Transverse colon (tissue), 4 donors: ENCODE results near the gene TBC1D16. TPM values are rescaled to one million over a fixed set of nuclear protein-coding genes. Genes with fewer than 3 reads are reported as not detected.

Source experiments
- DNase-seq: peaks from one replicate; pipeline ENCODE4 v3.0.0-alpha.2; 2019
- H3K27ac ChIP-seq, 4 donors: fragments of 200-600 bp; sonication (generic); 2 replicates each; pipeline ENCODE4 v1.5.1; 2016 to 2018; ENCODE audit warnings: inconsistent platforms in 4 of 4
- H3K27me3 ChIP-seq: fragments of 200-600 bp; sonication (generic); 2 replicates; pipeline ENCODE4 v1.5.1; 2017; ENCODE audit warnings: inconsistent platforms
- H3K36me3 ChIP-seq, 4 donors: fragments of 200-600 bp; sonication (generic); 2 replicates each; pipeline ENCODE4 v1.5.1; 2017 to 2019; ENCODE audit warnings: inconsistent platforms in 4 of 4
- H3K4me1 ChIP-seq, 4 donors: fragments of 200-600 bp; sonication (generic); 2 replicates each; pipeline ENCODE4 v1.5.1; 2017 to 2020; ENCODE audit warnings: inconsistent platforms in 4 of 4
- H3K4me3 ChIP-seq, 4 donors: fragments of 200-600 bp; sonication (generic); 1 replicate in 1 of 4; 2 replicates in 3 of 4; pipeline versions ENCODE4 v1.5.1 to v1.6.1; 2017 to 2019; ENCODE audit warnings: inconsistent platforms in 4 of 4
- H3K9me3 ChIP-seq, 2 donors: fragments of 200-600 bp; sonication (generic); 2 replicates each; pipeline ENCODE4 v1.5.1; 2017 to 2019; ENCODE audit warnings: inconsistent platforms in 2 of 2
- CTCF ChIP-seq, 5 experiments: fragments of 200-600 bp in 3 of 5; fragments of 450-650 bp in 2 of 5; sonication (generic) in 3 of 5; IDR thresholded peaks; 1 replicate in 2 of 5; 2 replicates in 3 of 5; pipeline ENCODE4 v1.5.1; 2016 to 2017; ENCODE audit warnings: antibody characterized with exemption in 5 of 5, inconsistent platforms in 3 of 5, mild to moderate bottlenecking in 2 of 5, moderate library complexity in 1 of 5
- EP300 ChIP-seq: sonication (generic); formaldehyde crosslinking; IDR thresholded peaks from one replicate; pipeline ENCODE4 v1.6.1; 2017; ENCODE audit warnings: antibody characterized with exemption, low read depth
- POLR2A ChIP-seq: fragments of 450-650 bp; IDR thresholded peaks from one replicate; pipeline ENCODE4 v1.6.1; 2016; ENCODE audit warnings: antibody characterized with exemption, mild to moderate bottlenecking, moderate library complexity
- POLR2AphosphoS5 ChIP-seq, 3 donors: sonication (generic); formaldehyde crosslinking; IDR thresholded peaks; one replicate each; pipeline ENCODE4 v1.6.1; 2016; ENCODE audit warnings: antibody characterized with exemption in 3 of 3
- WGBS, 2 donors: methylation state at CpG; one replicate each; pipeline ENCODE4 v1.1.5; 2018; ENCODE audit warnings: low coverage in 1 of 2; 5-methylcytosine and 5-hydroxymethylcytosine counted together
- in situ Hi-C, 4 donors: fragments of 200-750 bp; cut with MboI; loops; one replicate each; pipeline versions ENCODE4 v1.15.0 to v1.15.1; 2017; ENCODE audit warnings: low sequenced_read_pairs in 3 of 4, low pct_ligation_motif_present in 1 of 4, low pct_unique_long_range_greater_than_20kb in 1 of 4
- intact Hi-C: fragments of 100-400 bp; cut with DNase I; formaldehyde crosslinking; loops from one replicate; pipeline ENCODE4 v1.15.1; 2023; ENCODE audit warnings: low total_unique reads
- total RNA-seq, 4 donors: library from RNA; depleted of rRNA; stranded (reverse); fragments of >200 nt; gene quantifications; one replicate each; pipeline ENCODE4 v1.1.0, GENCODE V29; 2016

TBC1D16 gene
- total RNA-seq, 4 donors from 2014 or later: 12.3 to 22.4 (median 18.1) TPM

- DNase-seq: no peak
- 88% methylated on average over 13 of the region's 20 CpGs; no CpG with 5 or more reads in 1 of the 2 donors for WGBS, 2 donors
- intact Hi-C loops: no loop called here
- no peak for TF ChIP-seq EP300
- TF ChIP-seq POLR2AphosphoS5 (IDR thresholded peaks at IDR 0.05): no peak
- TF ChIP-seq POLR2A: no peak
- no peak for TF ChIP-seq CTCF (IDR thresholded peaks at IDR 0.05)
- in situ Hi-C loops: loop anchor here in 2 of 4 donors (25.0 kb wide), 1 partner anchor 163 kb away; no protein-coding TSS in a partner anchor
- Histone ChIP-seq H3K4me3 (no peak overlapping the region), H3K27me3 (no peaks in the 10 kb centered on the region), H3K27ac (no peak overlapping the region), H3K9me3 (no peaks in the 10 kb centered on the region), H3K4me1 (peaks cover 0 to 3% (median 0%) of the 10 kb centered on the region in 4 donors), H3K36me3 (no peaks in the 10 kb centered on the region)
Observed at GRCh38 chr17:79975498-79976134, 60.1 kb downstream of the TBC1D16 start.

DNA sequence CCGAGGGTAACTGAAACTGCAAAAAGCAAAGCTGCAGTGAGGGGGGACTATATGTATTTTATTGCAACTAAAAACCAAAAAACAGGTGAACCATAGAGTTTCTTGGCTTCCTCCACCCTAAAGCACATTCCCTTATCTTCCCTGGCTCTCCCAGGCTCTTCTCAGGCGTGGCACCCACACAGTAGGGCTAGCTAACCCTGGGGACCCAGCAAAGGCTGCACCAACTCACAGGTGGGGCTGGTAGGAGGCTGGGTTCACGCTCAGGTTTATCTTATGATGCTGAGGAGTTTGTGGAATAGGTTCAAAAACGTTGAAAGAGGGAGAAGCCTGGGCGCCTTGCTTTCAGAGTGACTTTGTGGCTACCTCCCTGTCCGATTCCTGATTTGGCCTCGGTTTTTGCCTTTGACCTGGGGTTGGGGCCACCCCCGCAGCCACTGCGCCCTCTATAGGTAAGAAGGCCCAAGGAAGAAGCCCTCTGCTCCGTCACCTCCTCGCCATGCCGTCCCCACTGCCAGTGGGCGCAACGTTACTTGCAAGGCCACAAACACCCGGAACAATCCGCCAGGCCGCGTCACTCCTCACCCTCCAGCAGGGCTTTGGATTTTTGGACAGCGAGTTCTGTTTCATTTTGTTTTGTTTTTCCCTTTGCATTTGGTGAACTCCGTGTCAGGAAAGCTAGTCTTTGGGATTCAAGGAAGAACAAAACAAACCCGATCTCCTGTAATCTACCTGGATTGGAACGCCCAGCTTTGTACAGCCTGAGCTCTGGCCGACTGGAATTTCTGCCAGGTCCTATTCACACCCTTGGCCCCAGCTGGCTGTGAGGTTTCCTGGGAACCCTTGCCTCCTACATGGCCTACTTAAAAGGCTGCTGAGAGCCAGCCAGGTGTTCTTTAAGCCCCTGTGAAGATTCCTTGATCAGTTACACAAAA is 60.8 kb downstream of the TBC1D16 start:
- H3K27me3 ChIP-seq: no peaks in the 10 kb centered on the region
- H3K27ac ChIP-seq: no peak overlapping the region
- DNase-seq: no peak
- TF ChIP-seq POLR2A (no peak), EP300 (no peak), POLR2AphosphoS5 (IDR thresholded peaks at IDR 0.05) (no peak), CTCF (IDR thresholded peaks at IDR 0.05) (peak in 2 of 5 experiments; percentile 8 to 25)
- in situ Hi-C loops (loop anchor here in 2 of 4 donors (25.0 kb wide), 1 partner anchor 163 kb away; no protein-coding TSS in a partner anchor), intact Hi-C loops (no loop called here)
- peaks cover 0 to 3% (median 0%) of the 10 kb centered on the region in 4 donors for H3K4me1 ChIP-seq
- H3K36me3 ChIP-seq: no peaks in the 10 kb centered on the region
- WGBS, 2 donors: 76 to 79% methylated on average over 16 to 23 of the region's 23 CpGs
- H3K9me3 ChIP-seq: no peaks in the 10 kb centered on the region
- H3K4me3 ChIP-seq: no peak overlapping the region

DNA sequence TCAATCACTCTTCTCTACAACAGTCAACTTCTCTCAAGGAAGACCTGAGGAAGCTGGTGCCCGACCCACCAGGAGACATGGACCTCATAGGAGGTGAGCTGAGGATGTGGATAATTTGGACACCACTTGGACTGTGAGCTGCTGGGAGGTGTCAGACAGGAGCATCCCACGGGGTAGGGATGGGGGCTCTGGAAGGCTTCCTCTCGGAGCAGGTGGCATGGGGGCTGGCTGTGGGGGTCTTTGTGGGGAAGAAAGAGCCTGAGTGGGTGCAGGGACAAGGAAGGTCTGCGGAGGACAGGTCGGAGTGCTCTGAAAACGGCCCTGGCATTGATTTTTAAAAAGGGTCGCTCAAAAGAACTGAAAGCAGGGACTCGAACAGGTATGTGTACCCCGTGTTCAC is 64.0 kb downstream of the TBC1D16 start:
- DNase-seq: no peak
- Histone ChIP-seq H3K9me3 (no peaks in the 10 kb centered on the region), H3K27ac (no peak overlapping the region), H3K4me1 (peaks cover 0 to 3% (median 0%) of the 10 kb centered on the region in 4 donors), H3K36me3 (no peaks in the 10 kb centered on the region), H3K4me3 (no peak overlapping the region), H3K27me3 (no peaks in the 10 kb centered on the region)
- no peak for TF ChIP-seq EP300
- TF ChIP-seq POLR2A: no peak
- no peak for TF ChIP-seq CTCF (IDR thresholded peaks at IDR 0.05)
- TF ChIP-seq POLR2AphosphoS5 (IDR thresholded peaks at IDR 0.05): no peak
- WGBS, 2 donors: 60 to 89% methylated on average over 1 to 9 of the region's 9 CpGs
- in situ Hi-C loops (no loop called here), intact Hi-C loops (no loop called here)

- no peak overlapping the region for H3K27ac ChIP-seq
- WGBS, 2 donors: 43% methylated on average over 7 to 10 of the region's 10 CpGs
- peak; percentile 50 for DNase-seq
- no peaks in the 10 kb centered on the region for H3K9me3 ChIP-seq
- H3K27me3 ChIP-seq: no peaks in the 10 kb centered on the region
- H3K36me3 ChIP-seq: no peaks in the 10 kb centered on the region
- intact Hi-C loops (no loop called here), in situ Hi-C loops (no loop called here)
- peaks cover 0 to 3% (median 0%) of the 10 kb centered on the region in 4 donors for H3K4me1 ChIP-seq
- no peak for TF ChIP-seq POLR2A
- peak; percentile 20 to 71 (median 46) for TF ChIP-seq CTCF (IDR thresholded peaks at IDR 0.05)
- no peak overlapping the region for H3K4me3 ChIP-seq
Observed at GRCh38 chr17:79970576-79971068, 65.0 kb downstream of the TBC1D16 start.
